OCI-LY7 (cell line): ENCODE results near the gene STARD3. TPM values are rescaled to one million over a fixed set of nuclear protein-coding genes. Genes with fewer than 3 reads are reported as not detected.

Experiments used
- BruUV-seq: library from RNA; stranded (reverse); fragments of 400-500 nt; replicated peaks from 2 replicates; lab custom pipeline; 2021; lab: Mats Ljungman, UMichigan
- CTCF ChIA-PET: fragments of 300-600 bp; sonication (Branson Sonifier 250); formaldehyde crosslinking; loops from one replicate; lab custom pipeline; 2022; ENCODE audit warnings: antibody characterized with exemption; ENCODE audit not compliant: unreplicated experiment; lab: Charles Lee
- POLR2A ChIA-PET: fragments of 300-600 bp; sonication (Branson Sonifier 250); formaldehyde crosslinking; loops from one replicate; lab custom pipeline; 2022; ENCODE audit warnings: antibody characterized with exemption; lab: Charles Lee
- DNase-seq: peaks from one replicate; pipeline ENCODE4 v3.0.0-alpha.2; 2015; ENCODE audit warnings: low spot score
- H2AFZ ChIP-seq: fragments of 200-600 bp; sonication (generic), shearing (Covaris generic); 2 replicates; pipeline ENCODE4 v1.6.1; 2014; ENCODE audit warnings: mild to moderate bottlenecking, antibody characterized with exemption, low read length, moderate library complexity
- H3K27ac ChIP-seq: fragments of 200-600 bp; sonication (generic); 2 replicates; pipeline ENCODE4 v1.5.1; 2014; ENCODE audit warnings: mixed run types, low read depth, mild to moderate bottlenecking, moderate library complexity, low read length, inconsistent platforms; ENCODE audit not compliant: poor library complexity, severe bottlenecking
- H3K36me3 ChIP-seq: fragments of 200-600 bp; sonication (generic); 2 replicates; pipeline ENCODE4 v1.6.1; 2014; ENCODE audit warnings: mild to moderate bottlenecking, antibody characterized with exemption, low read length, moderate library complexity, mixed read lengths; ENCODE audit not compliant: insufficient read depth
- H3K4me1 ChIP-seq: fragments of 200-600 bp; sonication (generic); 2 replicates; pipeline ENCODE4 v1.5.1; 2014; ENCODE audit warnings: mild to moderate bottlenecking, low read length; ENCODE audit not compliant: insufficient read depth, poor library complexity, severe bottlenecking
- H3K4me2 ChIP-seq: fragments of 200-600 bp; sonication (generic); 2 replicates; pipeline ENCODE4 v1.6.1; 2014; ENCODE audit warnings: mild to moderate bottlenecking, low read length
- H3K4me3 ChIP-seq: fragments of 200-600 bp; sonication (generic); 2 replicates; pipeline ENCODE4 v1.5.1; 2014; ENCODE audit warnings: mild to moderate bottlenecking, low read depth, low read length; ENCODE audit not compliant: poor library complexity, severe bottlenecking
- H3K79me2 ChIP-seq: fragments of 200-600 bp; sonication (generic); 2 replicates; pipeline ENCODE4 v1.6.1; 2016; ENCODE audit warnings: low read depth, mild to moderate bottlenecking, low read length, moderate library complexity, mixed read lengths; ENCODE audit not compliant: insufficient read depth
- H3K9me2 ChIP-seq: fragments of 200-600 bp; sonication (generic); 2 replicates; pipeline ENCODE4 v1.6.1; 2016; ENCODE audit warnings: mild to moderate bottlenecking, low read length, mixed read lengths; ENCODE audit not compliant: insufficient read depth
- H3K9me3 ChIP-seq: fragments of 200-600 bp; sonication (generic); 2 replicates; pipeline ENCODE4 v1.6.1; 2014; ENCODE audit warnings: mild to moderate bottlenecking, mixed run types, low read length, mixed read lengths
- H4K20me1 ChIP-seq: fragments of 200-600 bp; sonication (generic); 2 replicates; pipeline ENCODE4 v1.6.1; 2014; ENCODE audit warnings: mild to moderate bottlenecking, antibody characterized with exemption, low read length, moderate library complexity, mixed read lengths; ENCODE audit not compliant: insufficient read depth
- EZH2phosphoT487 ChIP-seq: fragments of 200-600 bp; sonication (generic); IDR thresholded peaks from 2 replicates; pipeline ENCODE4 v1.6.1; 2018; ENCODE audit warnings: low read depth, borderline replicate concordance, mild to moderate bottlenecking, mixed run types, antibody characterized with exemption, low read length, moderate library complexity, mixed read lengths
- intact Hi-C: fragments of 100-400 bp; cut with micrococcal nuclease; formaldehyde crosslinking; loops from one replicate; pipeline ENCODE4 v1.10.0; 2022; ENCODE audit not compliant: unreplicated experiment
- total RNA-seq, 2 experiments: library from RNA; depleted of rRNA in 1 of 2; stranded (reverse); fragments of >200 nt in 1 of 2; shearing (Covaris generic) in 1 of 2; gene quantifications; 2 replicates each; pipeline ENCODE4 v1.2.3, GENCODE V29; 2014 to 2022
- TF ChIP-seq, protein P1 (sequence below): fragments of 200-600 bp; sonication (generic); conservative IDR thresholded peaks from 2 replicates; pipeline ENCODE4 v1.5.1; 2014; ENCODE audit warnings: mild to moderate bottlenecking, antibody characterized with exemption, low read length, moderate library complexity, mixed read lengths

The STARD3 gene
- total RNA-seq, 2 experiments from 2014 or later = 36.5 to 54.2 TPM

DNA sequence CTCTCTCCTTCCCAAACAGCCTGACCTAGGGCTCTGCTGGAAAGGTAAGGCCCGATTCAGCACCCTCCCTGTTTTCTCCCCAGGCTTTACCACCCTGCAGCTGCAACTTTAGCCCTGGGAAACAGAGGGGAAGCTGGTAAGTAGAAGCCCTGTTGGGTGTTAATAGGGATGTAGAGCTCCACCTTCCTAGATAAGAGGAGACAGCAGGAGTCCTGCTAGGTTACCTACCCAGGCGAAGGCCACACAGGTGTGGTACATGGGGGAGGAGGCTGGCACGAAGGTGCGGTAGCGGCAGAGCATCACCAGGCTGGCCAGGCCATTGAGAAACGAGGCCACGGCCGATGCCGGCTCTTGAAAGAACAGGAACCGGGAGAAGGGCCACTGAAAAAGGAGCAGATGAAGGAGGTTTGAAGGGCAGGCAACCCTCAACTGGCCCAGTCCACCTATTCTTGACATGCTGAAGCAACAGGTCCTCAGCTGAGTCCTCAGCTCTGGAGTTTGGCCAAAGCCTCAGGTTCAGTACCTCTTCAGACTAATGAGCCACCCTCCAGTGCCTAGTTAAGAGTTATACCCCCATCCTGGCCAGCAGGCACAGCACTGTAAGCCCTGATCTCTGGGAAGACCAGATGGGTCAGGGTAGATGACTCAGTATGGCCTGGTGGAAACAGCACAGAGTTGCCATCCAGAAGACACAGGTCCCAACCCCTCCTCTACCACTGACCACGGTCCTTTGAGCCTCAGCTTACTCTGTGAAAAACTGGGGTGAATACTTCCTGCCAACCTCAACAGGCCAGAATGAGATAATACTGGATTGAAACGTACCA, 47.6 kb downstream of the STARD3 start:
- H2AFZ ChIP-seq = no peak overlapping the region
- no peaks in the 10 kb centered on the region for H3K9me2 ChIP-seq
- intact Hi-C loops = loop anchor here (5.0 kb wide), 1 partner anchor 68 kb away; no protein-coding TSS in a partner anchor
- H3K4me1 ChIP-seq = peaks cover 26% of the 10 kb centered on the region
- no peak overlapping the region for H3K27ac ChIP-seq
- no peak overlapping the region for H3K4me2 ChIP-seq
- POLR2A ChIA-PET = interaction anchor here (0.7 to 1.0 kb wide), 2 partner anchors 69 to 71 kb away, joined by 3 to 4 read pairs; no protein-coding TSS in a partner anchor
- 0 out of 2 replicates have a peak, but pooled peaks cover 10% of the 10 kb centered on the region for H3K79me2 ChIP-seq
- H3K4me3 ChIP-seq = no peak overlapping the region
- CTCF ChIA-PET = no interaction called here
- no peak for DNase-seq
- H3K9me3 ChIP-seq = no peaks in the 10 kb centered on the region
- TF ChIP-seq EZH2phosphoT487 = no peak
- TF ChIP-seq, protein P1, sequence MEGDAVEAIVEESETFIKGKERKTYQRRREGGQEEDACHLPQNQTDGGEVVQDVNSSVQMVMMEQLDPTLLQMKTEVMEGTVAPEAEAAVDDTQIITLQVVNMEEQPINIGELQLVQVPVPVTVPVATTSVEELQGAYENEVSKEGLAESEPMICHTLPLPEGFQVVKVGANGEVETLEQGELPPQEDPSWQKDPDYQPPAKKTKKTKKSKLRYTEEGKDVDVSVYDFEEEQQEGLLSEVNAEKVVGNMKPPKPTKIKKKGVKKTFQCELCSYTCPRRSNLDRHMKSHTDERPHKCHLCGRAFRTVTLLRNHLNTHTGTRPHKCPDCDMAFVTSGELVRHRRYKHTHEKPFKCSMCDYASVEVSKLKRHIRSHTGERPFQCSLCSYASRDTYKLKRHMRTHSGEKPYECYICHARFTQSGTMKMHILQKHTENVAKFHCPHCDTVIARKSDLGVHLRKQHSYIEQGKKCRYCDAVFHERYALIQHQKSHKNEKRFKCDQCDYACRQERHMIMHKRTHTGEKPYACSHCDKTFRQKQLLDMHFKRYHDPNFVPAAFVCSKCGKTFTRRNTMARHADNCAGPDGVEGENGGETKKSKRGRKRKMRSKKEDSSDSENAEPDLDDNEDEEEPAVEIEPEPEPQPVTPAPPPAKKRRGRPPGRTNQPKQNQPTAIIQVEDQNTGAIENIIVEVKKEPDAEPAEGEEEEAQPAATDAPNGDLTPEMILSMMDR = no peak
- no peaks in the 10 kb centered on the region for H4K20me1 ChIP-seq
- no TSS peak for BruUV-seq
- H3K36me3 ChIP-seq = no peaks in the 10 kb centered on the region

DNA sequence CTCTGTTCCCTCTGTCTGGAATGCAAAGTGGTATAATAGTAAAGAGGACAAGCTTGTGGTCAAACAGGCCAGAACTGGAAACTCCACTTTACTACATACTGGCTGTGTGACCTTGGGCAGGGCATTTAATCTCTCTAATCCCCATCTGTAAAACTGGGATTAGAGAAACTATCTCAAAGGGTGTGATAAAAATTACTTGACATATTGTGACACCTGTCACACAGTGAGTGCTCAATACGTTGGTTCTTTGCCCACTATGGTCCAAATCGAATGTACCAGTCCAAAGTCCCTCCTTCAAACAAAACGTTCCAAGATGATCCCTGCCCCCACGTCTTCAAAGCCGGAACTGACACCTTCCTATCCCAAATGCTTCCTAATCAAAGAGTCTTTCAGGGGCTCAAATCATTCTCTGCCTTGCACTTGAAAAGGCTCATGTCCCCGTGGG, 50.2 kb downstream of the STARD3 start:
- no peak for DNase-seq
- POLR2A ChIA-PET = interaction anchor here (0.6 to 1.3 kb wide), 4 partner anchors 16 to 285 kb away, joined by 3 to 5 read pairs (median 4); no protein-coding TSS in a partner anchor

More for the DNA sequence above, 50.2 kb downstream of the STARD3 start:
- 0 out of 2 replicates have a peak, but pooled peaks cover 10% of the 10 kb centered on the region for H3K79me2 ChIP-seq
- peaks cover 17% of the 10 kb centered on the region for H3K4me1 ChIP-seq
- H3K9me3 ChIP-seq = no peaks in the 10 kb centered on the region
- CTCF ChIA-PET = no interaction called here
- TF ChIP-seq EZH2phosphoT487 = no peak
- TF ChIP-seq, protein P1 = no peak
- no peaks in the 10 kb centered on the region for H3K36me3 ChIP-seq
- peak overlapping the region; percentile 99 for H3K4me2 ChIP-seq
- peak overlapping the region; percentile 83 for H2AFZ ChIP-seq
- H4K20me1 ChIP-seq = no peaks in the 10 kb centered on the region
- intact Hi-C loops = loop anchor here (5.0 kb wide), 1 partner anchor 65 kb away; no protein-coding TSS in a partner anchor
- peak overlapping the region; percentile 89 for H3K4me3 ChIP-seq
- BruUV-seq = TSS peak; percentile 85
- H3K9me2 ChIP-seq = no peaks in the 10 kb centered on the region
- H3K27ac ChIP-seq = peak overlapping the region; percentile 91
